ENCODE measurements around the gene PTK7. TPM values are rescaled to one million over a fixed set of nuclear protein-coding genes. Genes with fewer than 3 reads are reported as not detected.

The PTK7 gene
- total RNA-seq, 1 donor from 2014 or later: 68.0 TPM

DNA sequence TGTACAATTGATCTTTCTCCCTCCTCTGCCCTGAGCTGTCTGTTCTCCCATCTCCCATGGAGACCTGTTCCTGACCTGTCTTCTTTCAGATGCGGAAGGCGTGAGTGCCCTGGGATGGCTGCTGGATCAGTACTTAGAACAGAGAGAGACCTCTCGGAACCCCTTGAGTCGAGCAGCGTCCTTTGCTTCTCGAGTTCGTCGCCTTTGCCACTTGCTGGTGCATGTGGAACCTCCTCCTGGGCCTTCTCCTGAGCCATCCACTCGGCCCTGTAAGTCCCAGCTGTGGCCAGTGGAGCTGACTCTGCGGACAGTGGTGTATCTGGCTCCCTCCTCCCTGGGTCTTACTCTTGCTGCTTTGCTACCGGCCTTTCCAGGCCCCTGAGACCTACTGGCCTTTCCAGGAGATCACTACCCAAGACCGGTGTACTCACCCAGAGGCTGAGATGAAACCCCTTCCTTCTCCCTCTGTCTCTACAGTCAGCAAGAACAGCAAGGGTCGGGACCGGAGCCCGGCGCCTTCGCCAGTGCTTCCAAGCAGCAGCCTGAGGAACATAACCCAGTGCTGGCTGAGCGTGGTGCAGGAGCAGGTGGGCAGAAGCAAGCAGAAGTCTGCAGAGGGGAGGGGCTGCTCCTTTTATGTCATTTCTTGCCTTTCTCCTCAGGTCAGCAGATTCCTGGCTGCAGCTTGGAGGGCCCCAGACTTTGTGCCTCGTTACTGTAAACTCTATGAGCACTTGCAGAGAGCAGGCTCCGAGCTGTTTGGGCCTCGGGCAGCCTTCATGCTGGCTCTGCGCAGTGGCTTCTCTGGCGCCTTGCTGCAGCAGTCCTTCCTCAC, 128.4 kb downstream of the PTK7 start:
- H3K79me2 ChIP-seq (ENCODE audit: low read depth): no peaks in the 10 kb centered on the region
- no peaks in the 10 kb centered on the region for H3K4me1 Mint-ChIP-seq
- H3K4me3 ChIP-seq: no peak overlapping the region
- H3K4me1 ChIP-seq: no peaks in the 10 kb centered on the region
- H4K20me1 ChIP-seq (ENCODE audit: low read depth): no peaks in the 10 kb centered on the region
- peak overlapping the region; percentile 45 for H3K27ac Mint-ChIP-seq
- no peak overlapping the region for H3K4me2 ChIP-seq
- no peak overlapping the region for H3K27ac ChIP-seq
- H3K4me3 Mint-ChIP-seq: no peak overlapping the region
- no peaks in the 10 kb centered on the region for H3K36me3 ChIP-seq
- H3K27me3 ChIP-seq: no peaks in the 10 kb centered on the region
- no peaks in the 10 kb centered on the region for H3K9me3 Mint-ChIP-seq
- peaks cover 6% of the 10 kb centered on the region for H3K27me3 Mint-ChIP-seq (ENCODE audit: insufficient read depth, low read depth)
- H2AFZ ChIP-seq (replicated peaks): no peak overlapping the region
- no peaks in the 10 kb centered on the region for H3F3A ChIP-seq (ENCODE audit: low read depth)
- no peak for DNase-seq (ENCODE audit: low spot score)
- peak overlapping the region; percentile 13 for H3K9ac ChIP-seq
- H3K36me3 Mint-ChIP-seq: peaks cover 6% of the 10 kb centered on the region
- no peak for TF ChIP-seq EZH2 (IDR thresholded peaks at IDR 0.05)
- TF ChIP-seq, protein P1, sequence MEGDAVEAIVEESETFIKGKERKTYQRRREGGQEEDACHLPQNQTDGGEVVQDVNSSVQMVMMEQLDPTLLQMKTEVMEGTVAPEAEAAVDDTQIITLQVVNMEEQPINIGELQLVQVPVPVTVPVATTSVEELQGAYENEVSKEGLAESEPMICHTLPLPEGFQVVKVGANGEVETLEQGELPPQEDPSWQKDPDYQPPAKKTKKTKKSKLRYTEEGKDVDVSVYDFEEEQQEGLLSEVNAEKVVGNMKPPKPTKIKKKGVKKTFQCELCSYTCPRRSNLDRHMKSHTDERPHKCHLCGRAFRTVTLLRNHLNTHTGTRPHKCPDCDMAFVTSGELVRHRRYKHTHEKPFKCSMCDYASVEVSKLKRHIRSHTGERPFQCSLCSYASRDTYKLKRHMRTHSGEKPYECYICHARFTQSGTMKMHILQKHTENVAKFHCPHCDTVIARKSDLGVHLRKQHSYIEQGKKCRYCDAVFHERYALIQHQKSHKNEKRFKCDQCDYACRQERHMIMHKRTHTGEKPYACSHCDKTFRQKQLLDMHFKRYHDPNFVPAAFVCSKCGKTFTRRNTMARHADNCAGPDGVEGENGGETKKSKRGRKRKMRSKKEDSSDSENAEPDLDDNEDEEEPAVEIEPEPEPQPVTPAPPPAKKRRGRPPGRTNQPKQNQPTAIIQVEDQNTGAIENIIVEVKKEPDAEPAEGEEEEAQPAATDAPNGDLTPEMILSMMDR (IDR thresholded peaks at IDR 0.05): no peak
- no peak for TF ChIP-seq EZH2phosphoT487 (IDR thresholded peaks at IDR 0.05)
- no peaks in the 10 kb centered on the region for H3K9me3 ChIP-seq (ENCODE audit: low read depth)

DNA sequence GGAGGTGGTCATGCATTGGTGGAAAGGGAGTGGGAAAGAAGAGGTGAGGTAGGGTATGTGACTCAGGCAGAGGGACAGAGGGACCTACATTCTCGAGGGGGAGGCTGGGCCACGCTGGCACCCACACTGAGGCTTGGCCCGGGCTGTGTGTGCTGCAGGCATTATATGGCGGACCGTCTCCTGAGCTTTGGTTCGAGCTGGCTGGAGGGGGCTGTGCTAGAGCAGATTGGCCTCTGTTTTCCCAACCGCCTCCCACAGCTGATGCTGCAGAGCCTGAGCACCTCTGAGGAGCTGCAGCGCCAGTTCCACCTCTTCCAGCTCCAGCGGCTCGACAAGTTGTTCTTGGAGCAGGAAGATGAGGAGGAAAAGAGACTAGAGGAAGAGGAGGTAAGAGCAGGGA, 129.7 kb downstream of the PTK7 start:
- Mint-ChIP-seq H3K27ac (no peak overlapping the region), H3K4me1 (no peaks in the 10 kb centered on the region), H3K4me3 (no peak overlapping the region), H3K27me3 (ENCODE audit: insufficient read depth, low read depth) (peaks cover 6% of the 10 kb centered on the region), H3K9me3 (no peaks in the 10 kb centered on the region), H3K36me3 (peaks cover 2% of the 10 kb centered on the region)
- Histone ChIP-seq H3K4me2 (no peak overlapping the region), H3K4me1 (no peaks in the 10 kb centered on the region), H3K27ac (no peak overlapping the region), H4K20me1 (ENCODE audit: low read depth) (no peaks in the 10 kb centered on the region), H3F3A (ENCODE audit: low read depth) (no peaks in the 10 kb centered on the region), H3K9ac (no peak overlapping the region), H3K36me3 (no peaks in the 10 kb centered on the region), H3K27me3 (no peaks in the 10 kb centered on the region), H3K9me3 (ENCODE audit: low read depth) (no peaks in the 10 kb centered on the region), H3K79me2 (ENCODE audit: low read depth) (no peaks in the 10 kb centered on the region), H2AFZ (replicated peaks) (no peak overlapping the region), H3K4me3 (no peak overlapping the region)
- TF ChIP-seq, protein P1 (IDR thresholded peaks at IDR 0.05): no peak
- no peak for TF ChIP-seq EZH2 (IDR thresholded peaks at IDR 0.05)
- TF ChIP-seq EZH2phosphoT487 (IDR thresholded peaks at IDR 0.05): no peak
- no peak for DNase-seq (ENCODE audit: low spot score)

DNA sequence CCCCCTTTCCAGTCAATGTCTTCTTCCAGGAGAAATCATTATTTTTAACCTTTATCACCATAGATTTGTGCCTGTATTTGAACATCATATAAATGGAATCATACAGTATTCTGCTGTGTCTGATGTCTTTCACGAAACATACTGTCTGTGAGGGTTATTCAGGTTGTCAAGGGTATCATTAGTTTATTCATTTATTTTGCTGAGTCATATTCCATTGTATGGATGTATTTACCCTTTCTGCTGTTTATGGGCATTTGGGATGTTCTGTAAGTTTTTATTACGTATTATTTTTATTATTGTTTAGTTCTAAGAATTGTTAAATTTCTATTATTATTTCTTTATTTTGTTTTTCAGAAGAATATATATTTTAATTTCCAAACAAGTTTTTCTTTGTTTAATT, 131.2 kb downstream of the PTK7 start:
- no peaks in the 10 kb centered on the region for H4K20me1 ChIP-seq (ENCODE audit: low read depth)
- H3K27ac Mint-ChIP-seq: no peak overlapping the region
- H3K4me1 Mint-ChIP-seq: no peaks in the 10 kb centered on the region
- peaks cover 2% of the 10 kb centered on the region for H3K36me3 Mint-ChIP-seq
- no peak for DNase-seq (ENCODE audit: low spot score)
- no peak overlapping the region for H3K4me2 ChIP-seq
- TF ChIP-seq EZH2phosphoT487 (IDR thresholded peaks at IDR 0.05) (no peak), EZH2 (IDR thresholded peaks at IDR 0.05) (no peak)
- TF ChIP-seq, protein P1 (IDR thresholded peaks at IDR 0.05): no peak
- H3K9ac ChIP-seq: no peak overlapping the region
- no peak overlapping the region for H3K4me3 ChIP-seq
- H3K9me3 Mint-ChIP-seq: no peaks in the 10 kb centered on the region
- H3K27me3 Mint-ChIP-seq (ENCODE audit: insufficient read depth, low read depth): peaks cover 3% of the 10 kb centered on the region
- no peak overlapping the region for H3K4me3 Mint-ChIP-seq
- no peaks in the 10 kb centered on the region for H3K79me2 ChIP-seq (ENCODE audit: low read depth)
- no peaks in the 10 kb centered on the region for H3F3A ChIP-seq (ENCODE audit: low read depth)
- no peaks in the 10 kb centered on the region for H3K9me3 ChIP-seq (ENCODE audit: low read depth)
- H3K4me1 ChIP-seq: no peaks in the 10 kb centered on the region
- H3K27ac ChIP-seq: no peak overlapping the region
- H3K27me3 ChIP-seq: no peaks in the 10 kb centered on the region
- no peaks in the 10 kb centered on the region for H3K36me3 ChIP-seq
- H2AFZ ChIP-seq (replicated peaks): no peak overlapping the region

Other genes with a start within 250 kb of the PTK7 start
- 92.0 and 106 TPM in 2 replicates for gene RPL7L1, start 196.7 kb upstream of the PTK7 start, total RNA-seq (ENCODE audit: low replicate concordance)
- gene PTCRA, start 160.3 kb upstream of the PTK7 start, total RNA-seq (ENCODE audit: low replicate concordance): not detected in 2 replicates
- 38.0 and 65.4 TPM in 2 replicates for gene CNPY3, start 146.8 kb upstream of the PTK7 start, total RNA-seq (ENCODE audit: low replicate concordance)
- 0.50 TPM in 1 of 2 replicates, not detected in the other for gene GNMT, start 115.6 kb upstream of the PTK7 start, total RNA-seq (ENCODE audit: low replicate concordance)
- 11.3 and 22.4 TPM in 2 replicates for gene PEX6, start 97.1 kb upstream of the PTK7 start, total RNA-seq (ENCODE audit: low replicate concordance)
- 75.0 and 103 TPM in 2 replicates for gene PPP2R5D, start 91.7 kb upstream of the PTK7 start, total RNA-seq (ENCODE audit: low replicate concordance)
- 73.1 and 88.3 TPM in 2 replicates for gene MEA1, start 62.4 kb upstream of the PTK7 start, total RNA-seq (ENCODE audit: low replicate concordance)
- 122 and 165 TPM in 2 replicates for gene KLHDC3, start 62.1 kb upstream of the PTK7 start, total RNA-seq (ENCODE audit: low replicate concordance)
- gene RRP36, start 54.7 kb upstream of the PTK7 start, total RNA-seq (ENCODE audit: low replicate concordance): 77.8 and 93.3 TPM in 2 replicates
- gene CUL7, start 22.5 kb upstream of the PTK7 start, total RNA-seq (ENCODE audit: low replicate concordance): 23.1 and 43.7 TPM in 2 replicates
- gene MRPL2, start 16.9 kb upstream of the PTK7 start, total RNA-seq (ENCODE audit: low replicate concordance): 20.7 and 31.7 TPM in 2 replicates
- 12.6 and 28.2 TPM in 2 replicates for gene KLC4, start 16.7 kb upstream of the PTK7 start, total RNA-seq (ENCODE audit: low replicate concordance)
- gene SRF, start 95.0 kb downstream of the PTK7 start, total RNA-seq (ENCODE audit: low replicate concordance): 15.0 and 35.6 TPM in 2 replicates
- 14.1 and 25.9 TPM in 2 replicates for gene CUL9, start 105.9 kb downstream of the PTK7 start, total RNA-seq (ENCODE audit: low replicate concordance)
- gene DNPH1, start 153.2 kb downstream of the PTK7 start, total RNA-seq (ENCODE audit: low replicate concordance): 25.2 and 113 TPM in 2 replicates
- 1.7 and 3.2 TPM in 2 replicates for gene TTBK1, start 167.2 kb downstream of the PTK7 start, total RNA-seq (ENCODE audit: low replicate concordance)
- gene SLC22A7, start 221.9 kb downstream of the PTK7 start, total RNA-seq (ENCODE audit: low replicate concordance): not detected in 2 replicates
- gene CRIP3, start 232.5 kb downstream of the PTK7 start, total RNA-seq (ENCODE audit: low replicate concordance): 21.3 and 35.4 TPM in 2 replicates

All from neural progenitor cell (in vitro differentiated cells).